SW 1271 (cell line): ENCODE results near the gene RNU7-1.
A peak's percentile ranks its signal among the peaks of the same experiment; 100 is the strongest.

Experiments
- DNase-seq, 2 experiments: peaks; one replicate each; lab custom pipeline; 2025; lab: John Stamatoyannopoulos, UW

Gene RNU7-1

GRCh38 chr12:6917491-6918231, 26.0 kb upstream of the RNU7-1 start:
- no peak for DNase-seq

DNA sequence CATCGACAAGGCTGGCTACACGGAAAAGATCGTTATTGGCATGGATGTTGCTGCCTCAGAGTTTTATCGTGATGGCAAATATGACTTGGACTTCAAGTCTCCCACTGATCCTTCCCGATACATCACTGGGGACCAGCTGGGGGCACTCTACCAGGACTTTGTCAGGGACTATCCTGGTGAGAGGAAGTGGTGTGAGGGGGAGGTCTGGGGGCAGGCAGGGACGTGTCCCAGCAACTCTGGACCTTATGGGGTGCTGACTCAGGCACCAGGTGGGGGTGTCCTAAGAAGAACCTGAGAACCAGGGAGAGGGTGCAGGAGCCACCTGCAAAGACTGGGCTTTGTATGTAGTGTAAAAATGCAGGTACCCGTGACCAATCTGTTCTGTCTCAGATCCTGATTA, 24.0 kb upstream of the RNU7-1 start:
- DNase-seq = no peak

DNA sequence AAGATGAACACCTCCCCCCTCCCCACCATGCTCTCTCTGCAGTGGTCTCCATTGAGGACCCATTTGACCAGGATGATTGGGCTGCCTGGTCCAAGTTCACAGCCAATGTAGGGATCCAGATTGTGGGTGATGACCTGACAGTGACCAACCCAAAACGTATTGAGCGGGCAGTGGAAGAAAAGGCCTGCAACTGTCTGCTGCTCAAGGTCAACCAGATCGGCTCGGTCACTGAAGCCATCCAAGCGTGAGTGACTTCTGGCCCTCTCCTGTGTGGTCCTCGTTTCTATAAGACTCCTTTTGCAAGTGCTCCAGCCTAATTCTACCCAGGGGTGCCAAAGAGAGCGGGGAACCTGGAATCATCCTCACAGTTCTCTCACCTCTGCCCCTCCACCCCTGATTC, 22.1 kb upstream of the RNU7-1 start:
- no peak for DNase-seq

GRCh38 chr12:6921996-6922946, 21.3 kb upstream of the RNU7-1 start:
- no peak for DNase-seq

DNA sequence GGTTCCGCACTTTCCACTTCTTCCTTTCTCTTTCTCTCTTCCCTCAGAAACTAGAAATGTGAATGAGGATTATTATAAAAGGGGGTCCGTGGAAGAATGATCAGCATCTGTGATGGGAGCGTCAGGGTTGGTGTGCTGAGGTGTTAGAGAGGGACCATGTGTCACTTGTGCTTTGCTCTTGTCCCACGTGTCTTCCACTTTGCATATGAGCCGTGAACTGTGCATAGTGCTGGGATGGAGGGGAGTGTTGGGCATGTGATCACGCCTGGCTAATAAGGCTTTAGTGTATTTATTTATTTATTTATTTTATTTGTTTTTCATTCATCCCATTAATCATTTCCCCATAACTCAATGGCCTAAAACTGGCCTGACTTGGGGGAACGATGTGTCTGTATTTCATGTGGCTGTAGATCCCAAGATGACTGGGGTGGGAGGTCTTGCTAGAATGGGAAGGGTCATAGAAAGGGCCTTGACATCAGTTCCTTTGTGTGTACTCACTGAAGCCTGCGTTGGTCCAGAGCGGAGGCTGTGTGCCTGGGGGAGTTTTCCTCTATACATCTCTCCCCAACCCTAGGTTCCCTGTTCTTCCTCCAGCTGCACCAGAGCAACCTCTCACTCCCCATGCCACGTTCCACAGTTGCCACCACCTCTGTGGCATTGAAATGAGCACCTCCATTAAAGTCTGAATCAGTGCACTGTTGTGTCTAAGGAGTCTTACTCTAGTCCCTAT, 20.4 kb upstream of the RNU7-1 start:
- DNase-seq = no peak

GRCh38 chr12:6923851-6924250, 19.8 kb upstream of the RNU7-1 start:
- DNase-seq = no peak

- DNase-seq = no peak
Measured at GRCh38 chr12:6925239-6925539, 18.4 kb upstream of the RNU7-1 start.

DNA sequence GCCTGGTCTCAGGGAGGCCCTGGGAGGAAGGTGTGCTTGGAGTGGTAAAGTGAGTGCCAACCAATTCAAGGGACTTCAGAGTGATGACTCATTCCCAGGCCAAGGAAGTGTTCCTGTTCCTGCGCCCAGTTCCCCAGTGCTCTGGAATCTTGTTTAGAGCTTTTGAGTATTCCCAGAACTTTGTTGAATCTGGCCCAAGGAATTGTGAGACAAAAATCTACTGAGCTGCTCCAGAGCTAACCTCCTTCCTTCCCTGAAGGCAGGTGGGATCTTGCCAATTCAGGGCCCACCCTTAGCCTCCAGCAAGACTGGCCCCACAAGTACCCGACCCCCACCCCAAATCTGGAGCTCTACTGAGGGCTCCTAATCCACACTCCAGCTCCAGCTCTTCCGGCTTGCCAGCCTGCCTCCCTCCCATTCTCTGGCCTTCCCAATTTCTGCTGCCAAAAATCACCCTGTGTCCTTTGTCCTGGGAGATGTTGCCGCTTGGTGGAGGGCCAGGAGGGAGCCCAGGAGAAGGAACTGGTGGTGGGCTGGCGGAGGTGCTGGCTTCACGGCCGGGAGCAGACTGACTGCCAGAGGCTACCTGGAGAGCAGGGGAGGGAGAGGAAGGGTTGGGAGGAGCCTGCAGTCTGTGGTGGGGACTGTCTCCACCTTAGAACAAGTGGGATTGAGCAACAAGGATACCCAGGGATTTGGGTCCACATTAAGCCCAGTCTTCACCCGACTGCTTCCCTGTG, 17.9 kb upstream of the RNU7-1 start:
- DNase-seq = peak; percentile 59 to 88

- DNase-seq = peak in 1 of 2 experiments; percentile 68
Measured at GRCh38 chr12:6927379-6928021, 16.1 kb upstream of the RNU7-1 start, which contains the start of gene ATN1. Gene ATN1, plus strand, starts transcription at chr12:6927959. Its CDS starts 6,043 bp downstream, at chr12:6934002.

DNA sequence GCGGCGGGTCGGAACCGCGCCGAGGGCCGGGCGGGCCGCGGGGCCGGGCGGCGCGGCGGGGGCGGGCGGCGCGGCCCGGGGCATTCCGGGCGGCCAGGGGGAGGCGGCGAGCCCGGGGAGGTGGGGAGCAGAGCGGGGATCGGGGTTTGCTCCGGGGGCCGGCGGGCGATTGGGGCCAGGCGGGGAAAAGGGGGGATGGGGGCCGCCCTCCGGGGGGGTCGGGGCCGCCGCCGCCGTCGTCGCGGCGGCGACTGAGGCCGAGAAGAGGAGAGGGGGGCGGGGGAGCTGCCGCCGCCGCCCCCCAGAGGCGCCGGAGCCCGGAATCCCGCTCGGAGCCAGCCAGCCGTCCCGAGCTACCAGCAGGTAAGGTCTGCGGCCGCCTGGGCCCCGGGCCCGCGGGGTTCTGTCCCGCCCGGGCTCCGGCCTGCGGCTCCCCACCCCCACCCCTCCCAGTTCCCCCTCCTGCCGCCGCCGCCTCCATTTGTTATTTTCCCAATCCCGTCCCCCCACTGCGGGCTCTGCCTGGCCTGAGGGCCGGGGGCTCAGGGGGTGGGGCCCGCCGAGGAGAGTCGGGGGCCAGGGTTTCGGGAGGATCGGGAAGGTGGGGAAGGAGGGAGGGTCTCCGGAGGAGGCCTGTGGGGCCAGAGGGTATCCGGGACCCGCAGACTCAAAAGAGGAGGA, 15.5 kb upstream of the RNU7-1 start:
- no peak for DNase-seq

DNA sequence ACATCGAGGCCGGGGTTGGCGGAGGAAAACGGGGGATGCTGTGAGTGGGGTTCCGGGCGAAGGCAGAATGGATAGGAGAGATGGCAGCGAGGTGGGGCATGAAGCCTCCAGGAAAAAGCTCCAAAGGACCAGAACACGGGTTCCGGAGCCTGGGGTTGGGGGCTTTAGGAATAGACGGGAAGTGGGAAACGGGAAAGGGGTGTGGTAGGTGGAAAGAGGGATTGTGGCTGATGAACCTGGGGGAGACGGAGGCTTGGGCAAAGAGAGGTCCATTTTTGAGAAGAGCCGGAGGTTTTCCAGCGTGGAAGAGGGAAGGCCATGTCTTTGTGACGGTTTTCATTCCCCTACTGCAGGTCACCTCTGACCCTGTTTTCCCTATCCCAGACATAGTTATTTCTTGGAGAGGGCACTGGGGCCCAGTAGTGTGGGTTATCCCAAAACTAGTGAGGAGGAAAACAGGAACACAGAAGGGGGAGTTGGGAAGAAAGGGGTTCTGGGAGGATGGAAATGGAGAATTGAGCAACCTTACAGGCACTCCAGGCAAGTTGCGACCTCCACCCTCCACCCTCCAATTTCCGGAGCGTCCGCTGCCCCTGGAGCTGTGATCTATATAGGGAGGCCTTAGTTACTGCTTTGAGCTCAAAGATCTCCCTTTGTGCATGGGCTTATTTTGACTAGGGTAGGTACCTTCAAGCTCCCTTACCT, 14.8 kb upstream of the RNU7-1 start:
- DNase-seq = no peak

DNA sequence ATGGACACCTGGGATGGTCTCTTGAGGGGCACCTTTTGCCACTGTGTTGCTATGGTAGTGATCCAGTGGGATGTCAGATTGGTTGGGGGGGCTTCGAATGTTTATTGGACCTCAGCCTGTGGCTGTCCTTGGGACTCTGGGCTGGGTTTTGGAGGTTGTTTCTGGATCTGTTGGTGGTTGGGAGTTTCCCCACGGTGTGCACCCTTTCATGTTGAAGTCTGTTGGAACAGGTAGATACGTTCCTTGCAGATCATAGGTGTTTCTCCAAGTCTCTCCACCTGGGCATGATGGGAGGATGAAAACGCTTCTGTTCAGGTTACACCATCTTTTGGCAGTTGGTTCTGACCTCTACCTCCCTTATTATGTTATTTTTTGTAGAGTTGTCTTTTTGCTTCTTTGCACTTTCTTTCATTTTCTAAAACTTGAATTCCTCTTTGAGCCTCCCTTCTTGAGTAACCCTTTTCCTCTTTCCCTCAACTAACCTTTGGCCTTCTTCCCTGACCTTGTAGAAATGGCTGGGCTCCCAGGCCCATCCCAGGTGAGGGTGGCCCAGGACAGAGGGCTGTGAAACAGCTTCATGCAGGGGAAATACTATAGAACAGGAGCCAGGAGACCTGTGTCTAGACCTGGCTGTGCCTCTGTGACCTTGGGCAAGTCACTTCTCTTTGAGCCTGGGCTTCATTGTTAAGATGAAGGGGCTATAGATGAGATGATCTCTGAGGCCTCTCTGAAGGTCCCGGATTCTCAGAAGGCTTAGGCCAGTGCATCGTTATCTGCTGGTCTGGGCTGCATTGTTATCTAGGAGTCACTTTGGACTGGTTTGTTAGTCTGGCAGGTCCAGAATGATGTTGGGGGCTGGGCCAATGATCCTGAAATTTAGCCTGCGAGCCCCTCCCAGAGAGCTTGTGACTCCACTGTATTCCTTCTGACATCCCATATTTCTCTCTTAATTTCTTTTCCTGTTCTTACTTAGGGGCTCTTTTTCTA, 13.9 kb upstream of the RNU7-1 start:
- no peak for DNase-seq

- no peak for DNase-seq
Measured at GRCh38 chr12:6932766-6933165, 10.8 kb upstream of the RNU7-1 start.

DNA sequence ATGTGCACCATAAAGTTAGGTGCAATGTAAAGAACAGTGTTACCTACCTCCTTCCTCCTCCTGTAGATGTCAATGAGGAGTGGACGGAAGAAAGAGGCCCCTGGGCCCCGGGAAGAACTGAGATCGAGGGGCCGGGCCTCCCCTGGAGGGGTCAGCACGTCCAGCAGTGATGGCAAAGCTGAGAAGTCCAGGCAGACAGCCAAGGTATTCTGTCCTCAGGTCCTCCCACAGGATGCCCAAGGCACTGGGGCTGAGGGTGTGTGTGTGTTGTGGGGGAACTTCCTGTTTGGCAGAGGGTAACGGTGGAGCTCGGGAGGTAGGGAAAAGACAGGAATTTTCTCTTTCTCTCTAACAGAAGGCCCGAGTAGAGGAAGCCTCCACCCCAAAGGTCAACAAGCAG, 9.5 kb upstream of the RNU7-1 start:
- DNase-seq = peak in 1 of 2 experiments; percentile 52

- DNase-seq = no peak
Measured at GRCh38 chr12:6935371-6936193, 8.0 kb upstream of the RNU7-1 start.

- DNase-seq = no peak
Measured at GRCh38 chr12:6936194-6936635, 7.4 kb upstream of the RNU7-1 start.

DNA sequence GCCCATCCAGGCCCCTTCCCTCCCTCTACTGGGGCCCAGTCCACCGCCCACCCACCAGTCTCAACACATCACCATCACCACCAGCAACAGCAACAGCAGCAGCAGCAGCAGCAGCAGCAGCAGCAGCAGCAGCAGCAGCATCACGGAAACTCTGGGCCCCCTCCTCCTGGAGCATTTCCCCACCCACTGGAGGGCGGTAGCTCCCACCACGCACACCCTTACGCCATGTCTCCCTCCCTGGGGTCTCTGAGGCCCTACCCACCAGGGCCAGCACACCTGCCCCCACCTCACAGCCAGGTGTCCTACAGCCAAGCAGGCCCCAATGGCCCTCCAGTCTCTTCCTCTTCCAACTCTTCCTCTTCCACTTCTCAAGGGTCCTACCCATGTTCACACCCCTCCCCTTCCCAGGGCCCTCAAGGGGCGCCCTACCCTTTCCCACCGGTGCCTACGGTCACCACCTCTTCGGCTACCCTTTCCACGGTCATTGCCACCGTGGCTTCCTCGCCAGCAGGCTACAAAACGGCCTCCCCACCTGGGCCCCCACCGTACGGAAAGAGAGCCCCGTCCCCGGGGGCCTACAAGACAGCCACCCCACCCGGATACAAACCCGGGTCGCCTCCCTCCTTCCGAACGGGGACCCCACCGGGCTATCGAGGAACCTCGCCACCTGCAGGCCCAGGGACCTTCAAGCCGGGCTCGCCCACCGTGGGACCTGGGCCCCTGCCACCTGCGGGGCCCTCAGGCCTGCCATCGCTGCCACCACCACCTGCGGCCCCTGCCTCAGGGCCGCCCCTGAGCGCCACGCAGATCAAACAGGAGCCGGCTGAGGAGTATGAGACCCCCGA, 6.8 kb upstream of the RNU7-1 start:
- no peak for DNase-seq
